GM10266 (cell line): ENCODE results near the gene APPBP2.
"Not testable (repeated sequence)": the region's sequence is repeated elsewhere in the genome, so short reads cannot be mapped to it uniquely, and the experiment has no call there.

ENCODE experiments used
- DNase-seq: peaks from one replicate; pipeline ENCODE4 v3.0.0; 2012; ENCODE audit errors: extremely low spot score
- TF ChIP-seq, protein P1 (sequence below): IDR thresholded peaks from 2 replicates; pipeline ENCODE4 v1.5.1; 2012; ENCODE audit warnings: mild to moderate bottlenecking, low read depth; ENCODE audit not compliant: control insufficient read depth, insufficient read depth; ENCODE audit errors: missing control alignments

APPBP2 gene

GRCh38 chr17:60422162-60422665, 103.8 kb downstream of the APPBP2 start, which contains the start of gene CHCT1:
Gene CHCT1 (plus strand): TSS chr17:60422489. CDS start chr17:60422593, 104 bp downstream.
- no peak for DNase-seq
- TF ChIP-seq, protein P1, sequence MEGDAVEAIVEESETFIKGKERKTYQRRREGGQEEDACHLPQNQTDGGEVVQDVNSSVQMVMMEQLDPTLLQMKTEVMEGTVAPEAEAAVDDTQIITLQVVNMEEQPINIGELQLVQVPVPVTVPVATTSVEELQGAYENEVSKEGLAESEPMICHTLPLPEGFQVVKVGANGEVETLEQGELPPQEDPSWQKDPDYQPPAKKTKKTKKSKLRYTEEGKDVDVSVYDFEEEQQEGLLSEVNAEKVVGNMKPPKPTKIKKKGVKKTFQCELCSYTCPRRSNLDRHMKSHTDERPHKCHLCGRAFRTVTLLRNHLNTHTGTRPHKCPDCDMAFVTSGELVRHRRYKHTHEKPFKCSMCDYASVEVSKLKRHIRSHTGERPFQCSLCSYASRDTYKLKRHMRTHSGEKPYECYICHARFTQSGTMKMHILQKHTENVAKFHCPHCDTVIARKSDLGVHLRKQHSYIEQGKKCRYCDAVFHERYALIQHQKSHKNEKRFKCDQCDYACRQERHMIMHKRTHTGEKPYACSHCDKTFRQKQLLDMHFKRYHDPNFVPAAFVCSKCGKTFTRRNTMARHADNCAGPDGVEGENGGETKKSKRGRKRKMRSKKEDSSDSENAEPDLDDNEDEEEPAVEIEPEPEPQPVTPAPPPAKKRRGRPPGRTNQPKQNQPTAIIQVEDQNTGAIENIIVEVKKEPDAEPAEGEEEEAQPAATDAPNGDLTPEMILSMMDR = no peak

DNA sequence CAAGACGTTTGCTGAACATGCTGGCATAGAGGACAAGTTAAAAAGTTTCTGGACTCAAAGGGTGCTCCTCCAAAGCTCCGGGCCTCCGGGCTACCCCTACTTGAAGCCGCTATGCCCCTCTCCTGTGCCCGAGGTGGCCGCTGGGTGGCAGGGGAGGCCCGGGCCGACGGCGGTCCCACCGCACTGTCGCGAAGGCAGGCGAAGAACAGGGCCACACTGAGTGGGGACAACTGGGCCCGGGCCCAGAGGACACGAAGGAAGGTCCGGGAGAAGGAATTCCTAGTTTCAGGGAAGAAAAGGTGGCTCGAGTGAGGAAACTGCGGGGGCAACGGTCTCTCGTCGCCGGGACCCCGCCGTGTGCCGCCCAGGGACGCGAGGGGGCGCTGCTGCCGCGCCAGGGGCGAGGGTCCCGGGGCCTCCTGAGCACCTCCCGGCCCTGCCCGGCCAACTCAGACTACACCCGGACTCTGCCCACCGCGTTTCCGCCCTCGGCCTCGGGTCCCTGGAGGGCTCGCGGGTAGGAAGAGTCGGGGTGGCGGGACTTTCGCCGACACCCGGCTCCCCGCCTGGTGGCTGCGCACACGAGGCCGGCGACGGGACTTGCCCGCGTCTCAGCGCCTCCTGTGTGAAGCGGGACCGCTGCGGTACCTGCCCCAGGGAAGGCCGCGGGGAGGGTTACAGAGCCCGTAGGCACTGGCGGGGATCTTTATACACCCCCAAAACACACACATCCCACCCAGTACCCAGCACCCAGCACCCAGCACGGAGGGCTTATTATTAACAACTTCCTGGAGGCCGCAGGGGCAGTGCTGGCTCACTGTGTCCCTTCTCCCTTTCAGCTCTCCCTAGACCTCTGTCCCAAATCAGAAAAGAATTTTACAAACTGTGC, 104.5 kb downstream of the APPBP2 start:
- peak; percentile 84 for DNase-seq

GRCh38 chr17:60419875-60420274, 106.2 kb downstream of the APPBP2 start:
- not testable (repeated sequence) for DNase-seq

More for the DNA sequence above, 104.5 kb downstream of the APPBP2 start:
- TF ChIP-seq, protein P1 = peak; percentile 87

DNA sequence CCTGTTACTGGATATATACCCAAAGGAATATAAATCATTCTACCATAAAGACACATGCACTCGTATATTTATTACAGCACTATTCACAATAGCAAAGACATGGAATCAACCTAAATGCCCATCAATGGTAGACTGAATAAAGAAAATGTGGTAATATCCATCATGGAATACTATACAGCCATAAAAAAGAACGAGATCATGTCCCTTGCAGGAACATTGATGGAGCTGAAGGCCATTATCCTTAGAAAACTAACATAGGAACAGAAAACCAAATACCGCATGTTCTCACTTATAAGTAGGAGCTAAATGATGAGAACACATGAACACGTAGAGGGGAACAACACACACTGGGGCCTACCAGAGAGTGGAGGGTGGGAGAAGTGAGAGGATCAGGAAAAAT, 107.0 kb downstream of the APPBP2 start:
- not testable (repeated sequence) for DNase-seq

GRCh38 chr17:60416368-60416925, 109.6 kb downstream of the APPBP2 start:
- no peak for DNase-seq
- TF ChIP-seq, protein P1 = no peak

DNA sequence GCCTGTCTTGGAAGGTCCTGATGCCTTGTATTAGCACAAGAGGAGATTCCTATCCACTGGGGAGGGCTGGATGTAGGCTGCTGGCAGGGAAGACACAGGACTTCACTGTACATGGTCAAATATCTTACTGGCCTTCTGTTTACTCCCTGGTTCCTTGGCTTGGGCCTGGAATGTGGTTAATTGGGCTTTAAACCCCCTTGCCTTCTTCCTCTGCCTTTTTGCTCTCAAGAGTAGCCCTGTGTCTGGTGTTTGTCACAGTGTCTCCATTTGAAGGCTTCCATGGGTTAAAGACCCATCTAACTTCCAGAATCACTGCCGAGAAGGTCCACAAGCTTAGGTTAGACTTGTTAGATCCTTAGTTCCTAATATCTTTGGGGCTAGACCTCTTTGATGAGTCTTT, 110.9 kb downstream of the APPBP2 start:
- TF ChIP-seq, protein P1 = no peak

GRCh38 chr17:60412701-60413100, 113.3 kb downstream of the APPBP2 start:
- DNase-seq = no peak
- TF ChIP-seq, protein P1 = no peak

More for the DNA sequence above, 110.9 kb downstream of the APPBP2 start:
- no peak for DNase-seq

DNA sequence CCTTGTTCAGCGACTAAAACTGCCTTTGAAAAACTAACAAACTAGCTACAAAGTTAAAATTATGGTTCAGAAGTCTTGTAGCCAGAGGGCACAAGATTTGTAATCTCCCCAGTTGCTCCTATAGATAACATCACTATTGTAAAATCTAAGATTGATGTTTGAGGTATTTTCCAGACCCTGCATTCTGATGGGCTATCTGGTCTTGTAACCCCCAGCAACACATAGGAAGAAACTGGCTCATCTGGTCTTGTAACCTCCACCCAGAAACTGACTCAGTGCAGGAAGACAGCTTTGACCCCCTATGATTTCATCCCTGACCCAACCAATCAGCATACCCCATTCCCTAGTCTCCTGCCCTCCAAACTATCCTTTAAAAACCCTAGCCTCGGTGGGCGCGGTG, 116.0 kb downstream of the APPBP2 start:
- TF ChIP-seq, protein P1 = no peak
- DNase-seq = no peak
